Body of pancreas (tissue), 4 donors: Measurements from ENCODE around the gene NISCH.

ENCODE experiments used
- CTCF ChIP-seq, 7 experiments: fragments of 450-650 bp in 4 of 7; fragments of 200-600 bp in 3 of 7; sonication (generic) in 3 of 7; IDR thresholded peaks; one replicate each; pipeline ENCODE4 v1.5.1; 2016 to 2019; ENCODE audit warnings: antibody characterized with exemption in 7 of 7
- POLR2A ChIP-seq, 3 donors: fragments of 450-650 bp; IDR thresholded peaks; one replicate each; pipeline ENCODE4 v1.6.1; 2016; ENCODE audit warnings: antibody characterized with exemption in 3 of 3, mild to moderate bottlenecking in 2 of 3

- no peak for TF ChIP-seq CTCF (IDR thresholded peaks at IDR 0.05)
- no peak for TF ChIP-seq POLR2A (IDR thresholded peaks at IDR 0.05)
These were observed 13.6 kb downstream of the NISCH start for GRCh38 chr3:52469001-52469400.
